Ovary (tissue), 9 donors: ENCODE measurements around the gene PLOD1. TPM values are rescaled to one million over a fixed set of nuclear protein-coding genes. Genes with fewer than 3 reads are reported as not detected.

Experiments used
- DNase-seq, 5 donors: peaks; one replicate each; pipeline ENCODE4 v3.0.0-alpha.2; 2019 to 2020
- H3K27ac ChIP-seq, 2 donors: fragments of 200-600 bp; one replicate each; pipeline versions ENCODE4 v1.5.1 to v1.8.0; 2019 to 2022
- H3K27me3 ChIP-seq: fragments of 200-600 bp; one replicate; pipeline ENCODE4 v1.8.0; 2022
- H3K36me3 ChIP-seq: fragments of 200-600 bp; sonication (generic); one replicate; pipeline ENCODE4 v1.5.1; 2019
- H3K4me1 ChIP-seq: one replicate; pipeline ENCODE4 v1.8.1; 2013; ENCODE audit warnings: mild to moderate bottlenecking, moderate library complexity; ENCODE audit not compliant: insufficient read depth
- H3K4me3 ChIP-seq: fragments of 200-600 bp; sonication (generic); one replicate; pipeline ENCODE4 v1.5.1; 2017
- H3K9me3 ChIP-seq, 2 donors: fragments of 200-600 bp in 1 of 2; sonication (generic) in 1 of 2; one replicate each; pipeline versions ENCODE4 v1.5.1 to v1.8.1; 2013 to 2019; ENCODE audit warnings: mild to moderate bottlenecking in 1 of 2, moderate library complexity in 1 of 2
- CTCF ChIP-seq, 3 donors: fragments of 450-650 bp in 2 of 3; fragments of 200-600 bp in 1 of 3; IDR thresholded peaks; one replicate each; pipeline versions ENCODE4 v1.5.1 to v1.8.0; 2016 to 2022; ENCODE audit warnings: antibody characterized with exemption in 3 of 3, mild to moderate bottlenecking in 1 of 3
- EP300 ChIP-seq: sonication (generic); formaldehyde crosslinking; IDR thresholded peaks from one replicate; pipeline ENCODE4 v1.6.1; 2017; ENCODE audit warnings: antibody characterized with exemption
- POLR2A ChIP-seq: fragments of 450-650 bp; IDR thresholded peaks from one replicate; pipeline ENCODE4 v1.6.1; 2017; ENCODE audit warnings: antibody characterized with exemption, mild to moderate bottlenecking, moderate library complexity
- WGBS, 3 donors: extraction: QIAGEN DNeasy Blood & Tissue Kit in 1 of 3; methylation state at CpG; one replicate each; pipeline versions ENCODE4 v1.1.5 to v1.1.7; 2013 to 2017; 5-methylcytosine and 5-hydroxymethylcytosine counted together
- intact Hi-C, 4 donors: fragments of 100-400 bp; cut with DNase I; formaldehyde crosslinking; loops; one replicate each; pipeline versions ENCODE4 v1.11.0 to v1.15.1; 2022 to 2023
- polyA plus RNA-seq, 2 donors: library from polyadenylated mRNA; stranded (reverse); fragments of 200-250 nt in 1 of 2; fragments of 350-450 nt in 1 of 2; fragmentation: Illumina TruSeq in 1 of 2; extraction: RNeasy Lipid Tissue Mini Kit (QIAGEN cat#74804) in 1 of 2; gene quantifications; one replicate each; pipeline ENCODE4 v1.2.3, GENCODE V29; 2013 to 2014
- total RNA-seq, 7 donors: library from RNA; depleted of rRNA in 2 of 7; stranded (reverse); fragments of >200 nt in 2 of 7; fragmentation: NEBNext Ultra II Directional in 3 of 7; extraction: Animal tissue kit (Norgen Biotek cat#: 25700) in 3 of 7; gene quantifications; one replicate each; pipeline versions ENCODE4 v1.1.0 to v1.2.4, GENCODE V29; 2016 to 2023
- donor health status: DM: no; HTN: no; CAD: no; lungs with moderate emphysema.
- donor health status: DM: no; HTN: no; CAD: no.
- donor health status: Bipolar disorder and iron deficiency.
- donor health status: DM: yes; HTN: yes; CAD: no.
- donor health status: DM: no; HTN: no; CAD: no.
- donor health status: DM: yes; HTN: yes; CAD: no.

Gene PLOD1
- total and polyA plus RNA-seq, 9 donors, result 26.3 to 98.2 (median 58.7) TPM

DNA sequence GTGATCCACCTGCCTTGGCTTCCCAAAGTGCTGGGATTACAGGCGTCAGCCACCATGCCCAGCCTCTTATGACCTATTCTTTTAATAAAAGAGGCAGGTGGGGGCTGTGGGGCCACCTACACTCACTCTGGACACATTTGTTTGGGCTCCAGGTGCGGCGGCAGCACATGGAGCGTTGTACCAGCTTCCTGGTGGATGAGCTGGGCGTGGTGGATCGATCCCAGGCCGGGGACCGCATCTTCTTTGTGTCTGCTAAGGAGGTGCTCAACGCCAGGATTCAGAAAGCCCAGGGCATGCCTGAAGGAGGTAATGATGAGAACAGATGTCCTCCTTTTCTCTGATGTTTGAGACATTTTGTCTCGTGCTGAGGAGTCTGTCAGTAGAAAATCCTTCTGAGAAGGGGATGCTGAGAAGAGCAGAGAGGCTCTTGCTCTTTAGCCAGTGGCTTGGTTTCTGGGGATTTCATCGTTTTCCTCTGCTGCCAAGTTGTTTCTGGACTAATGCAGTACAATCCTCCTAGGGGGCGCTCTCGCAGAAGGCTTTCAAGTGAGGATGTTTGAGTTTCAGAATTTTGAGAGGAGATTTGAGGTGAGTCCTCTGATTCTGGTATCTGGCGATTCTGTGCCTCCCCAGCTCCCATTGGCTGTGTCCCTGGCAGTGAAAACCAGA lies 66.9 kb downstream of the PLOD1 start:
- DNase-seq, result peak in 4 of 5 donors; percentile 13 to 62 (median 41)
- Histone ChIP-seq H3K9me3 (no peaks in the 10 kb centered on the region), H3K4me3 (no peak overlapping the region), H3K4me1 (no peaks in the 10 kb centered on the region), H3K27ac (no peak overlapping the region), H3K36me3 (no peaks in the 10 kb centered on the region), H3K27me3 (no peaks in the 10 kb centered on the region)
- WGBS, 3 donors, result 68 to 73% (median 70%) methylated on average over 14 of the region's 14 CpGs
- intact Hi-C loops, result no loop called here
- peak in 1 of 3 donors; percentile 23 for TF ChIP-seq CTCF (IDR thresholded peaks at IDR 0.05)
- TF ChIP-seq POLR2A, result no peak

- Histone ChIP-seq H3K27me3 (no peaks in the 10 kb centered on the region), H3K27ac (no peak overlapping the region), H3K4me3 (no peak overlapping the region), H3K9me3 (no peaks in the 10 kb centered on the region), H3K36me3 (no peaks in the 10 kb centered on the region), H3K4me1 (no peaks in the 10 kb centered on the region)
- intact Hi-C loops, result no loop called here
- no peak for DNase-seq
- TF ChIP-seq CTCF (IDR thresholded peaks at IDR 0.05) (no peak), POLR2A (no peak), EP300 (no peak)
- WGBS, 3 donors, result 79 to 88% (median 81%) methylated on average over 10 of the region's 10 CpGs
These were observed 67.5 kb downstream of the PLOD1 start for GRCh38 chr1:12001996-12002493.

- intact Hi-C loops, result no loop called here
- H3K4me3 ChIP-seq, result no peak overlapping the region
- H3K36me3 ChIP-seq, result no peaks in the 10 kb centered on the region
These were observed 69.2 kb downstream of the PLOD1 start for GRCh38 chr1:12003762-12004161.

DNA sequence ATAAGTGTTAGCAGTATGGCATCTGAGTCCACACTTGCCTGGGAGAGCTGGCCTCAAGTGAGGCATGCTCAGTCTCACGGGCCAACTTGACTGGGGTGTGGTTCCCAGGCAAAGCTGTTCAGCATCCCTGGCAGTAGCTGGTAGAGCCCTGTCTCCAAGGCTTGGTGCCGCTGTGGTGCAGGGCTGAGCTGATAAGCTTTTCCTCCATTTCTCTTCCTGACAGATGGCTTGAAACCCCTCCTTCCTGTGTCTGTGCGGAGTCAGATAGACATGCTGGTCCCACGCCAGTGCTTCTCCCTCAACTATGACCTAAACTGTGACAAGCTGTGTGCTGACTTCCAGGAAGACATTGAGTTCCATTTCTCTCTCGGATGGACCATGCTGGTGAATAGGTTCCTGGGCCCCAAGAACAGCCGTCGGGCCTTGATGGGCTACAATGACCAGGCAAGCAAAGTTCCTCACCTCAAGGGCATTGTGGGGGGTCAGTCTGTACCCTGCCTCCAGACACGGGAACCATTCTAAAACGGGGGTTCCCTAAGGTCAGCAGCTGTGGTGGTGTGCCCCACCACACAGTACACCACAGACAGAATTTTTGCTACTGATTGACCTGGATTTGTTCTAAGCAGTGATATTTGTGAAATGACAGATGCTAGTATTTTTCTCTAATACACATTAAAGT lies 71.1 kb downstream of the PLOD1 start:
- Histone ChIP-seq H3K9me3 (no peaks in the 10 kb centered on the region), H3K4me1 (no peaks in the 10 kb centered on the region), H3K27me3 (no peaks in the 10 kb centered on the region), H3K4me3 (no peak overlapping the region), H3K36me3 (no peaks in the 10 kb centered on the region), H3K27ac (no peak overlapping the region)
- no peak for DNase-seq
- no peak for TF ChIP-seq CTCF (IDR thresholded peaks at IDR 0.05)
- TF ChIP-seq POLR2A, result no peak
- TF ChIP-seq EP300, result no peak
- 75 to 90% (median 82%) methylated on average over 9 of the region's 9 CpGs for WGBS, 3 donors
- intact Hi-C loops, result no loop called here

More at GRCh38 chr1:12003762-12004161, 69.2 kb downstream of the PLOD1 start:
- Histone ChIP-seq H3K27ac (no peak overlapping the region), H3K4me1 (no peaks in the 10 kb centered on the region), H3K9me3 (no peaks in the 10 kb centered on the region), H3K27me3 (no peaks in the 10 kb centered on the region)
- no peak for DNase-seq
- 80 to 84% (median 83%) methylated on average over 12 of the region's 12 CpGs for WGBS, 3 donors
- TF ChIP-seq CTCF (IDR thresholded peaks at IDR 0.05) (no peak), POLR2A (no peak), EP300 (no peak)
